Measurements from ENCODE around the gene PMF1.

PMF1 gene

DNA sequence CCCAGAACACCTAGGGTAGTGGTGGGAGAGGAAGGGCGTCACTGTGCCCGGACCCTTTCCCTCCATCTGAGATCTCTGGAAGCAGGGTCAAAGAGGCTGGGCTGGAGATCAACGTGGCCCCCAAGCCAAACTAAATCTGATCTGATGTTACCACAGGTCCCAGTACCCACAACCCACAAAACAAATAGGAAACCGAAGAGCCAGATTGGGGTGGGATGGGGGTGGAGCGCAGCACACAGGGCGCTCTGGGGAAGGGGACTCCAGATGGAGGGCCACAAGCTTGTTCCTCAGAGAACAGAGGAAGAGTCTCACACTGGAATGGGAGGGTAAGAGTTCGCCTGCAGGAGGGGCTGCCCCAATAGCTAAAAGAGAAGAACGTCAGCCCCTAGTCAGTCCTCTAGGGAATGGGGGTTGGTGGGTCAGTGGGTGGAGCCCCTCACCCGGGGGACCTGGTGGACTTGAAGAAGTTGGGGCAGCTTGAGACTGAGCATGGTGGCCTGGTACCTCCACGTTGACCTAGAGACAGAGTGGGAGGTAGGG is 33.5 kb downstream of the PMF1 start:
- Histone ChIP-seq H3K9me3 (ENCODE audit: low read depth, low read length) (no peaks in the 10 kb centered on the region), H3K9ac (ENCODE audit: insufficient read length) (no peak overlapping the region), H3K4me3 (no peak overlapping the region), H3K36me3 (ENCODE audit: insufficient read depth, low read length) (peaks cover 18% of the 10 kb centered on the region; the same call in 1 of the 2 replicates), H3K27ac (no peak overlapping the region)
- TF ChIP-seq FOXP2 (optimal IDR thresholded peaks at IDR 0.05; ENCODE audit: control extremely low read depth, extremely low read length, insufficient read depth): no peak
- TF ChIP-seq POLR2AphosphoS5 (IDR thresholded peaks at IDR 0.05; ENCODE audit: borderline replicate concordance, low read depth, low read length): no peak
- TF ChIP-seq EZH2 (IDR thresholded peaks at IDR 0.05): no peak
- DNase-seq (ENCODE audit: low read depth, low spot score): no peak

DNA sequence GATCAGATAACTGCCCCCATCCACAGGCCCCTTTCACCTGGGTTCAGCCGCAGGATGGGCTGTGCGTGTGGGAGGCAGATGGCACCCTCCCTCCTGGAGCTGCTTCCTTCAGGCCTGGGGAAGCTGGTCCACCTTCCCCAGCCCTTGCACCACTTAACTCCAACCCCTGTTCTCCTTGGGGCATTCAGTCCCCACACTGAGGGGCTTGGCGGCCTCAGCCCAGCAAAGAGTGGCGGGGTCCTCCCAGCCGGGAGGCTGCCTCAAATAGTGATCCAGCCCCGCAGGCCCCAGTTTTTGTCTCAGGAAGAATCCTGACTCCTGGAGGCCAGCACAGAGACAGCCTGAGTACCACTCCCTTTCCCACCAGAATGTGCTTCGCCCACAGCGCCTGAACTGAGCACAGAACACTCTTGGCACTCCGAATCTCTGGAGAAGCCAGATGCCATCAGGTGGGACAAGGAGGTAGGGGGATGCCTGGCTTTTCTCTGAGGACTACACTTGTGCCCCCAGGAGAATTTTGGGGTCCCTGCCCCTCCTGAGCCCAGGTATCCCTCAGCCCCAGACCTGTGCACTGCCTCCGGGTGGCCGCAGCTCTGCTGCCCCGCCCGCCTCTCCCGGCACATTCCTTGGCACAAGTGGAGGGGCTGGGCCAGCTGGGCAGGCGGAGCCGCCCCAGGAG is 34.1 kb downstream of the PMF1 start:
- H3K4me3 ChIP-seq: no peak overlapping the region
- no peak overlapping the region for H3K9ac ChIP-seq (ENCODE audit: insufficient read length)
- TF ChIP-seq POLR2AphosphoS5 (IDR thresholded peaks at IDR 0.05; ENCODE audit: borderline replicate concordance, low read depth, low read length): no peak
- no peak for TF ChIP-seq FOXP2 (optimal IDR thresholded peaks at IDR 0.05; ENCODE audit: control extremely low read depth, extremely low read length, insufficient read depth)
- H3K27ac ChIP-seq: no peak overlapping the region
- H3K36me3 ChIP-seq (ENCODE audit: insufficient read depth, low read length): peaks cover 24% of the 10 kb centered on the region; the same call in 1 of the 2 replicates
- DNase-seq (ENCODE audit: low read depth, low spot score): no peak
- no peaks in the 10 kb centered on the region for H3K9me3 ChIP-seq (ENCODE audit: low read depth, low read length)

- Histone ChIP-seq H3K9ac (ENCODE audit: insufficient read length) (no peak within 1 kb of the TSS), H3K9me3 (ENCODE audit: low read depth, low read length) (no peaks in the 10 kb centered on the region), H3K27ac (no peak within 1 kb of the TSS), H3K4me3 (no peak within 1 kb of the TSS), H3K36me3 (ENCODE audit: insufficient read depth, low read length) (peaks cover 31% of the 10 kb centered on the region; the same call in 1 of the 2 replicates)
- DNase-seq (ENCODE audit: low read depth, low spot score): no peak
- TF ChIP-seq FOXP2 (optimal IDR thresholded peaks at IDR 0.05; ENCODE audit: control extremely low read depth, extremely low read length, insufficient read depth): no peak
- peak; percentile 42 for TF ChIP-seq POLR2AphosphoS5 (IDR thresholded peaks at IDR 0.05; ENCODE audit: borderline replicate concordance, low read depth, low read length)
Measured at GRCh38 chr1:156247460-156248322, 34.9 kb downstream of the PMF1 start, which contains the start of gene PAQR6. PAQR6 (minus strand) TSS chr1:156248056; CDS start chr1:156246731, 1,325 bp downstream.

- Histone ChIP-seq H3K36me3 (ENCODE audit: insufficient read depth, low read length) (peaks cover 38% of the 10 kb centered on the region), H3K27ac (no peak overlapping the region), H3K4me3 (no peak overlapping the region), H3K9me3 (ENCODE audit: low read depth, low read length) (no peaks in the 10 kb centered on the region), H3K9ac (ENCODE audit: insufficient read length) (no peak overlapping the region)
- TF ChIP-seq FOXP2 (optimal IDR thresholded peaks at IDR 0.05; ENCODE audit: control extremely low read depth, extremely low read length, insufficient read depth): no peak
- no peak for TF ChIP-seq POLR2AphosphoS5 (IDR thresholded peaks at IDR 0.05; ENCODE audit: borderline replicate concordance, low read depth, low read length)
- TF ChIP-seq EZH2 (IDR thresholded peaks at IDR 0.05): no peak
- no peak for DNase-seq (ENCODE audit: low read depth, low spot score)
Measured at GRCh38 chr1:156248323-156248683, 35.5 kb downstream of the PMF1 start.

DNA sequence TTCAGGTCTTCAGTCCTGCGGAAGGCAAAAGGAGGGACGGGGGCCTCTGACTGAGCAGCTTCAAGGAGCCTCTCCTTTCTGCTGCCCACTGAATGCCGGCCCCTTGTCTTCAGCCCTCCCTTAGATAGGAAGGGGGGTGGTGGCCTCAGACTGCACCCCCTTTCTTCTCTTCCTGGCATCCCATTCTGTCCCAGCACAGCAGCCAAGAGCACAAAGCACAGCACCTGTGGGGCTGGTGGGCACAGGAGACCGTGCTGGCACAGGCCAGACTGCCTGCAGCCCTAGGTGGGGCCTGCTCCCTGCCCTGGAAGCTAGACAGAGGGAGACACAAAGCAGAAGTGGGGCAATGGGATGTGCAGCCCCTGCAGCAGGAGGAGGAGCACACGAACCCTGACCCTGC is 36.8 kb downstream of the PMF1 start:
- TF ChIP-seq EZH2 (IDR thresholded peaks at IDR 0.05) (no peak), POLR2AphosphoS5 (IDR thresholded peaks at IDR 0.05; ENCODE audit: borderline replicate concordance, low read depth, low read length) (no peak), FOXP2 (optimal IDR thresholded peaks at IDR 0.05; ENCODE audit: control extremely low read depth, extremely low read length, insufficient read depth) (no peak)
- H3K9me3 ChIP-seq (ENCODE audit: low read depth, low read length): no peaks in the 10 kb centered on the region
- no peak overlapping the region for H3K9ac ChIP-seq (ENCODE audit: insufficient read length)
- peaks cover 46% of the 10 kb centered on the region for H3K36me3 ChIP-seq (ENCODE audit: insufficient read depth, low read length)
- no peak overlapping the region for H3K27ac ChIP-seq
- no peak overlapping the region for H3K4me3 ChIP-seq
- DNase-seq (ENCODE audit: low read depth, low spot score): no peak

DNA sequence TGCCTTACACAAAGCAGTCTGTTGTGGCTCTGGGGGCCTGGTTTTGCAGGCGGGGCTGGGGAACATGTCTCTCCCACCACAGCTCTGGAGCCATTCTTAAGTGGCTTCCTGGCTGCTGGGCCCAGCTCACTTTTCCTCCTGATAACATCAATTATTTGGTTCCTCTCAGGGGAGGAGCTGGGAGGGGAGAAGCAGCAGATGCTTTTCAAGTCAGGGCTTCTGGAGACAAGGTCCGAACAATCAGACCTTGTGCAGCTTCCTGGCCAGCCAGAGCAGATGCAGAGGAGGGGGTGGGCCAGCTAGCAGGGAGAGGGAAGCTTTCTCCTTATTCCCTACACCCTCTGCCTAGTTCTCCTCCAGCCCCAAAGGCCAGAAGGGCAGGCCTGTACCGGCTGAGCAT is 38.7 kb downstream of the PMF1 start:
- Histone ChIP-seq H3K27ac (no peak overlapping the region), H3K9me3 (ENCODE audit: low read depth, low read length) (no peaks in the 10 kb centered on the region), H3K36me3 (ENCODE audit: insufficient read depth, low read length) (peaks cover 55% of the 10 kb centered on the region), H3K9ac (ENCODE audit: insufficient read length) (no peak overlapping the region), H3K4me3 (no peak overlapping the region)
- TF ChIP-seq EZH2 (IDR thresholded peaks at IDR 0.05): no peak
- TF ChIP-seq POLR2AphosphoS5 (IDR thresholded peaks at IDR 0.05; ENCODE audit: borderline replicate concordance, low read depth, low read length): no peak
- TF ChIP-seq FOXP2 (optimal IDR thresholded peaks at IDR 0.05; ENCODE audit: control extremely low read depth, extremely low read length, insufficient read depth): no peak
- no peak for DNase-seq (ENCODE audit: low read depth, low spot score)

GRCh38 chr1:156253634-156254033 is 40.8 kb downstream of the PMF1 start:
- Histone ChIP-seq H3K36me3 (ENCODE audit: insufficient read depth, low read length) (peaks cover 74% of the 10 kb centered on the region), H3K27ac (no peak overlapping the region), H3K9me3 (ENCODE audit: low read depth, low read length) (no peaks in the 10 kb centered on the region), H3K9ac (ENCODE audit: insufficient read length) (no peak overlapping the region), H3K4me3 (no peak overlapping the region)
- no peak for DNase-seq (ENCODE audit: low read depth, low spot score)
- TF ChIP-seq EZH2 (IDR thresholded peaks at IDR 0.05): no peak
- no peak for TF ChIP-seq FOXP2 (optimal IDR thresholded peaks at IDR 0.05; ENCODE audit: control extremely low read depth, extremely low read length, insufficient read depth)
- no peak for TF ChIP-seq POLR2AphosphoS5 (IDR thresholded peaks at IDR 0.05; ENCODE audit: borderline replicate concordance, low read depth, low read length)

GRCh38 chr1:156257711-156258110 is 44.9 kb downstream of the PMF1 start:
- peaks cover 75% of the 10 kb centered on the region for H3K36me3 ChIP-seq (ENCODE audit: insufficient read depth, low read length)

More at GRCh38 chr1:156257711-156258110, 44.9 kb downstream of the PMF1 start:
- no peak overlapping the region for H3K4me3 ChIP-seq
- H3K27ac ChIP-seq: peak overlapping the region; percentile 31; the same call in 1 of the 2 replicates
- no peak for DNase-seq (ENCODE audit: low read depth, low spot score)
- H3K9ac ChIP-seq (ENCODE audit: insufficient read length): no peak overlapping the region
- no peaks in the 10 kb centered on the region for H3K9me3 ChIP-seq (ENCODE audit: low read depth, low read length)
- TF ChIP-seq EZH2 (IDR thresholded peaks at IDR 0.05): no peak
- no peak for TF ChIP-seq POLR2AphosphoS5 (IDR thresholded peaks at IDR 0.05; ENCODE audit: borderline replicate concordance, low read depth, low read length)
- no peak for TF ChIP-seq FOXP2 (optimal IDR thresholded peaks at IDR 0.05; ENCODE audit: control extremely low read depth, extremely low read length, insufficient read depth)
